ENCODE results near the gene TMEM184A. TPM values are rescaled to one million over a fixed set of nuclear protein-coding genes. Genes with fewer than 3 reads are reported as not detected.

TMEM184A gene
- total and polyA plus RNA-seq, 2 donors (not counting 1 experiment from before 2014, with no cell fraction given) = not detected

GRCh38 chr7:1597791-1598190 is 41.8 kb upstream of the TMEM184A start:
- WGBS (ENCODE audit: insufficient coverage) = 97% methylated on average over 9 of the region's 11 CpGs
- Histone ChIP-seq H3K27me3 (replicated peaks in 1 of 4; ENCODE audit: control extremely low read depth in 1 of 4, control insufficient read depth in 3 of 4, insufficient read depth in 4 of 4, low read length in 3 of 4) (peaks cover 0 to 5% (median 0%) of the 10 kb centered on the region in 4 experiments), H3K4me1 (ENCODE audit: control insufficient read depth in 2 of 2, insufficient read depth in 2 of 2, low read length in 2 of 2) (peaks cover under 1 to 2% of the 10 kb centered on the region in 2 donors), H3K4me3 (ENCODE audit: control extremely low read depth in 1 of 5, extremely low read depth in 1 of 5, insufficient read depth in 1 of 5, low read depth in 2 of 5, low read length in 4 of 5) (no peak overlapping the region), H3K27ac (ENCODE audit: low read length in 2 of 2) (no peak overlapping the region), H3K79me2 (ENCODE audit: control insufficient read depth, insufficient read depth, low read length) (no peaks in the 10 kb centered on the region), H3K36me3 (replicated peaks in 1 of 2; ENCODE audit: control extremely low read depth in 1 of 2, control insufficient read depth in 1 of 2, extremely low read depth in 1 of 2, insufficient read depth in 2 of 2, low read length in 1 of 2) (no peaks in the 10 kb centered on the region), H3K4me2 (replicated peaks; ENCODE audit: low read depth, low read length, poor library complexity, severe bottlenecking) (no peak overlapping the region), H3K9me3 (ENCODE audit: control extremely low read depth in 1 of 3, control insufficient read depth in 2 of 3, insufficient read depth in 1 of 3, low read length in 2 of 3) (peaks cover 0 to 11% (median 0%) of the 10 kb centered on the region in 3 donors), H3K9ac (ENCODE audit: low read length) (no peak overlapping the region), H2AFZ (ENCODE audit: insufficient read depth, low read depth, low read length, poor library complexity, severe bottlenecking) (no peak overlapping the region), H4K20me1 (ENCODE audit: control insufficient read depth, insufficient read depth, low read length, poor library complexity, severe bottlenecking) (no peaks in the 10 kb centered on the region)
- TF ChIP-seq CTCF (IDR thresholded peaks at IDR 0.05) (no peak), EZH2 (IDR thresholded peaks at IDR 0.05; ENCODE audit: borderline replicate concordance, insufficient read depth, low read depth, low read length, poor library complexity, severe bottlenecking) (no peak)
- intact Hi-C loops (cut with micrococcal nuclease) = no loop called here
- DNase-seq (no peak), ATAC-seq (ENCODE audit: low read depth) (no peak)
- CTCF ChIA-PET = no interaction called here
- Mint-ChIP-seq H3K4me3 (no peak overlapping the region), H3K27me3 (peaks cover under 1% of the 10 kb centered on the region), H3K4me1 (peaks cover 6% of the 10 kb centered on the region), H3K27ac (no peak overlapping the region), H3K9me3 (ENCODE audit: insufficient read depth) (no peaks in the 10 kb centered on the region)
- POLR2A ChIA-PET = no interaction called here

GRCh38 chr7:1597066-1597760 is 41.2 kb upstream of the TMEM184A start:
- Histone ChIP-seq H3K4me3 (ENCODE audit: control extremely low read depth in 1 of 5, extremely low read depth in 1 of 5, insufficient read depth in 1 of 5, low read depth in 2 of 5, low read length in 4 of 5) (no peak overlapping the region), H3K9ac (ENCODE audit: low read length) (no peak overlapping the region), H2AFZ (ENCODE audit: insufficient read depth, low read depth, low read length, poor library complexity, severe bottlenecking) (no peak overlapping the region), H3K9me3 (ENCODE audit: control extremely low read depth in 1 of 3, control insufficient read depth in 2 of 3, insufficient read depth in 1 of 3, low read length in 2 of 3) (peaks cover 0 to 11% (median 0%) of the 10 kb centered on the region in 3 donors), H4K20me1 (ENCODE audit: control insufficient read depth, insufficient read depth, low read length, poor library complexity, severe bottlenecking) (no peaks in the 10 kb centered on the region), H3K4me2 (replicated peaks; ENCODE audit: low read depth, low read length, poor library complexity, severe bottlenecking) (no peak overlapping the region), H3K27ac (ENCODE audit: low read length in 2 of 2) (no peak overlapping the region), H3K36me3 (replicated peaks in 1 of 2; ENCODE audit: control extremely low read depth in 1 of 2, control insufficient read depth in 1 of 2, extremely low read depth in 1 of 2, insufficient read depth in 2 of 2, low read length in 1 of 2) (no peaks in the 10 kb centered on the region), H3K4me1 (ENCODE audit: control insufficient read depth in 2 of 2, insufficient read depth in 2 of 2, low read length in 2 of 2) (peaks cover 6 to 8% of the 10 kb centered on the region in 2 donors), H3K27me3 (replicated peaks in 1 of 4; ENCODE audit: control extremely low read depth in 1 of 4, control insufficient read depth in 3 of 4, insufficient read depth in 4 of 4, low read length in 3 of 4) (peaks cover 0 to 10% (median under 1%) of the 10 kb centered on the region in 4 experiments), H3K79me2 (ENCODE audit: control insufficient read depth, insufficient read depth, low read length) (no peaks in the 10 kb centered on the region)
- CTCF ChIA-PET = no interaction called here
- TF ChIP-seq CTCF (IDR thresholded peaks at IDR 0.05) (no peak), EZH2 (IDR thresholded peaks at IDR 0.05; ENCODE audit: borderline replicate concordance, insufficient read depth, low read depth, low read length, poor library complexity, severe bottlenecking) (no peak)
- H3K27me3 Mint-ChIP-seq = peaks cover 6% of the 10 kb centered on the region
- DNase-seq (no peak), ATAC-seq (ENCODE audit: low read depth) (no peak)
- POLR2A ChIA-PET = no interaction called here
- H3K4me3 Mint-ChIP-seq = no peak overlapping the region
- peaks cover 12% of the 10 kb centered on the region for H3K4me1 Mint-ChIP-seq
- no peaks in the 10 kb centered on the region for H3K9me3 Mint-ChIP-seq (ENCODE audit: insufficient read depth)
- H3K27ac Mint-ChIP-seq = no peak overlapping the region
- 84% methylated on average over 16 of the region's 16 CpGs for WGBS (ENCODE audit: insufficient coverage)
- intact Hi-C loops (cut with micrococcal nuclease) = no loop called here

Data from B cell (primary cell).